Measurements from ENCODE around the gene SLC34A1. TPM values are rescaled to one million over a fixed set of nuclear protein-coding genes. Genes with fewer than 3 reads are reported as not detected.

Gene SLC34A1
- total and polyA plus RNA-seq, 2 of the 13 experiments (the other 11 are each of a cell fraction or from before 2014, with no cell fraction given): 0.03 to 0.20 TPM

DNA sequence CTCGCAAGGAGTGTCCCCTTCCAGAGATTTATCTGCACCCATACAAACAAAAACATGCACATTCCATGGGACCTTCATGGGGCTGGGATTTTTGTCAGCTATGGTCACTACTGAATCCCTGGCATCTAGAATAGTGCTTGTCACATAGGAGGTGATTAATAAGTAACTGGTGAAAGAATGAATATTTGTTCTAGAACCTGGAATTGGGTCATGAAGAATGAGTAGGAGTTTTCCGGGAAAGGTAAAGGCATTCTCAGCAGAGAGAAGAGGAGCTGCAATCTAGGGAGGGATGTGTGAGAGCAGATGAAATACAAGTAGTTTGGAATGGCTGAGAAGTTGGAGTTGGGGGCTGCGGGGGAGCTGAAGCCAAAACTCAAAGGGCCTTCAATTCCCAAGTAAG is 30.0 kb upstream of the SLC34A1 start (continued):
- TF ChIP-seq ZNF275 (CRISPR knock-in tag; IDR thresholded peaks at IDR 0.05; ENCODE audit: borderline replicate concordance) (no peak), ZBTB1 (CRISPR knock-in tag; IDR thresholded peaks at IDR 0.05; ENCODE audit: borderline replicate concordance) (no peak), KLF16 (CRISPR knock-in tag; IDR thresholded peaks at IDR 0.05) (peak in 1 of 2 experiments; percentile 61; a peak in 1 of 4 replicates), ZNF580 (CRISPR knock-in tag; IDR thresholded peaks at IDR 0.05; ENCODE audit: borderline replicate concordance, low read depth) (no peak), SOX6 (IDR thresholded peaks at IDR 0.05) (no peak), SOX6 (CRISPR knock-in tag; IDR thresholded peaks at IDR 0.05) (peak; percentile 46; the same call in 1 of the 2 replicates), ZNF891 (CRISPR knock-in tag; IDR thresholded peaks at IDR 0.05) (no peak), ZNF850 (CRISPR knock-in tag; conservative IDR thresholded peaks at IDR 0.05) (no peak), MIXL1 (CRISPR knock-in tag; IDR thresholded peaks at IDR 0.05) (peak; percentile 47; the same call in 1 of the 2 replicates), ATM (IDR thresholded peaks at IDR 0.05; ENCODE audit: borderline replicate concordance) (no peak), CREB1 (IDR thresholded peaks at IDR 0.05) (no peak), CREB1 (CRISPR knock-in tag; IDR thresholded peaks at IDR 0.05) (no peak), GATAD1 (CRISPR knock-in tag; IDR thresholded peaks at IDR 0.05) (peak; percentile 21; the same call in 1 of the 2 replicates), RFXANK (CRISPR knock-in tag; IDR thresholded peaks at IDR 0.05) (no peak), ZHX2 (IDR thresholded peaks at IDR 0.05; ENCODE audit: low read depth) (no peak), ZHX2 (CRISPR knock-in tag; IDR thresholded peaks at IDR 0.05; ENCODE audit: borderline replicate concordance) (no peak), IRF1 (CRISPR knock-in tag; IDR thresholded peaks at IDR 0.05; ENCODE audit: low read depth) (no peak), HDAC1 (CRISPR knock-in tag; IDR thresholded peaks at IDR 0.05) (no peak)
- TF ChIP-seq, protein P1, sequence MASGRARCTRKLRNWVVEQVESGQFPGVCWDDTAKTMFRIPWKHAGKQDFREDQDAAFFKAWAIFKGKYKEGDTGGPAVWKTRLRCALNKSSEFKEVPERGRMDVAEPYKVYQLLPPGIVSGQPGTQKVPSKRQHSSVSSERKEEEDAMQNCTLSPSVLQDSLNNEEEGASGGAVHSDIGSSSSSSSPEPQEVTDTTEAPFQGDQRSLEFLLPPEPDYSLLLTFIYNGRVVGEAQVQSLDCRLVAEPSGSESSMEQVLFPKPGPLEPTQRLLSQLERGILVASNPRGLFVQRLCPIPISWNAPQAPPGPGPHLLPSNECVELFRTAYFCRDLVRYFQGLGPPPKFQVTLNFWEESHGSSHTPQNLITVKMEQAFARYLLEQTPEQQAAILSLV (CRISPR knock-in tag; IDR thresholded peaks at IDR 0.05; ENCODE audit: borderline replicate concordance): no peak
- TF ChIP-seq, protein P2, sequence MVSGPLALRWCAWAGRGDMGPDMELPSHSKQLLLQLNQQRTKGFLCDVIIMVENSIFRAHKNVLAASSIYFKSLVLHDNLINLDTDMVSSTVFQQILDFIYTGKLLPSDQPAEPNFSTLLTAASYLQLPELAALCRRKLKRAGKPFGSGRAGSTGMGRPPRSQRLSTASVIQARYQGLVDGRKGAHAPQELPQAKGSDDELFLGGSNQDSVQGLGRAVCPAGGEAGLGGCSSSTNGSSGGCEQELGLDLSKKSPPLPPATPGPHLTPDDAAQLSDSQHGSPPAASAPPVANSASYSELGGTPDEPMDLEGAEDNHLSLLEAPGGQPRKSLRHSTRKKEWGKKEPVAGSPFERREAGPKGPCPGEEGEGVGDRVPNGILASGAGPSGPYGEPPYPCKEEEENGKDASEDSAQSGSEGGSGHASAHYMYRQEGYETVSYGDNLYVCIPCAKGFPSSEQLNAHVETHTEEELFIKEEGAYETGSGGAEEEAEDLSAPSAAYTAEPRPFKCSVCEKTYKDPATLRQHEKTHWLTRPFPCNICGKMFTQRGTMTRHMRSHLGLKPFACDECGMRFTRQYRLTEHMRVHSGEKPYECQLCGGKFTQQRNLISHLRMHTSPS (CRISPR knock-in tag; IDR thresholded peaks at IDR 0.05; ENCODE audit: low read depth): no peak
